Measurements from ENCODE around the gene FBXO33. TPM values are rescaled to one million over a fixed set of nuclear protein-coding genes. Genes with fewer than 3 reads are reported as not detected.

Gene FBXO33
- total RNA-seq, 1 experiment from 2014 or later: 6.6 TPM

DNA sequence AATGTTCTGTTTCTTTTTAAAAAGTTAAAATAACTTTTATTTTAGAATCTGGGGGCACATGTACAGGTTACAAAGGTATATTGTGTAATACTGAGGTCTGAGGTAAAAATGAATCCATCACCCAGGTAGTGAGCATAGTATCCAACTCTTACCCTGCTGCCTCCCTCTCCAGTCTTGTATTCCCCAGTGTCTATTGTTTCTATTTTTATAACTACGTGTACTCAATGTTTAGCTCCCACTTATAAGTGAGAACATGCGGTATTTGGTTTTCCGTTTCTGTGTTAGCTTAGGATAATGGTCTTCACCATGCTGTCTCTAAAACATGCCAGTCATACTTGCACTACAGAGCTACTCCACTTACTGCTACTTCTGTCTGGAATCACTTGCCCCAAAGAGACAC, 8.4 kb downstream of the FBXO33 start:
- DNase-seq (ENCODE audit: low read depth, low spot score): no peak
- POLR2A ChIA-PET: no interaction called here
- CTCF ChIA-PET: no interaction called here
- Histone ChIP-seq H3K27ac (ENCODE audit: low read length) (no peak overlapping the region), H3K4me1 (ENCODE audit: control insufficient read depth, insufficient read depth, low read length) (peaks cover 6% of the 10 kb centered on the region; the same call in 1 of the 2 replicates), H3K9me3 (ENCODE audit: control insufficient read depth, insufficient read depth, low read depth, low read length) (no peaks in the 10 kb centered on the region), H3K4me3 (ENCODE audit: low read depth in 2 of 2, low read length in 2 of 2) (no peak overlapping the region), H3K27me3 (ENCODE audit: control insufficient read depth, insufficient read depth, low read length) (no peaks in the 10 kb centered on the region), H3K36me3 (ENCODE audit: control insufficient read depth, insufficient read depth, low read length) (no peaks in the 10 kb centered on the region)
- intact Hi-C loops (cut with micrococcal nuclease; ENCODE audit: unreplicated experiment): no loop called here
- in situ Hi-C loops (cut with HindIII; ENCODE audit: low pct_unique_long_range_greater_than_20kb, low sequenced_read_pairs): no loop called here
- TF ChIP-seq POLR2AphosphoS5 (IDR thresholded peaks at IDR 0.05; ENCODE audit: low read depth, low read length) (no peak), REST (IDR thresholded peaks at IDR 0.05; ENCODE audit: insufficient read depth in 1 of 2, low read depth in 2 of 2, low read length in 1 of 2) (no peak), SIN3A (IDR thresholded peaks at IDR 0.05; ENCODE audit: borderline replicate concordance, insufficient read depth, low read depth, low read length) (no peak), TCF7L2 (IDR thresholded peaks at IDR 0.05; ENCODE audit: low read depth, low read length) (no peak)
- TF ChIP-seq, protein P1, sequence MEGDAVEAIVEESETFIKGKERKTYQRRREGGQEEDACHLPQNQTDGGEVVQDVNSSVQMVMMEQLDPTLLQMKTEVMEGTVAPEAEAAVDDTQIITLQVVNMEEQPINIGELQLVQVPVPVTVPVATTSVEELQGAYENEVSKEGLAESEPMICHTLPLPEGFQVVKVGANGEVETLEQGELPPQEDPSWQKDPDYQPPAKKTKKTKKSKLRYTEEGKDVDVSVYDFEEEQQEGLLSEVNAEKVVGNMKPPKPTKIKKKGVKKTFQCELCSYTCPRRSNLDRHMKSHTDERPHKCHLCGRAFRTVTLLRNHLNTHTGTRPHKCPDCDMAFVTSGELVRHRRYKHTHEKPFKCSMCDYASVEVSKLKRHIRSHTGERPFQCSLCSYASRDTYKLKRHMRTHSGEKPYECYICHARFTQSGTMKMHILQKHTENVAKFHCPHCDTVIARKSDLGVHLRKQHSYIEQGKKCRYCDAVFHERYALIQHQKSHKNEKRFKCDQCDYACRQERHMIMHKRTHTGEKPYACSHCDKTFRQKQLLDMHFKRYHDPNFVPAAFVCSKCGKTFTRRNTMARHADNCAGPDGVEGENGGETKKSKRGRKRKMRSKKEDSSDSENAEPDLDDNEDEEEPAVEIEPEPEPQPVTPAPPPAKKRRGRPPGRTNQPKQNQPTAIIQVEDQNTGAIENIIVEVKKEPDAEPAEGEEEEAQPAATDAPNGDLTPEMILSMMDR (IDR thresholded peaks at IDR 0.05): no peak
- no peak for ATAC-seq
- no TSS peak for BruUV-seq (replicated peaks)

DNA sequence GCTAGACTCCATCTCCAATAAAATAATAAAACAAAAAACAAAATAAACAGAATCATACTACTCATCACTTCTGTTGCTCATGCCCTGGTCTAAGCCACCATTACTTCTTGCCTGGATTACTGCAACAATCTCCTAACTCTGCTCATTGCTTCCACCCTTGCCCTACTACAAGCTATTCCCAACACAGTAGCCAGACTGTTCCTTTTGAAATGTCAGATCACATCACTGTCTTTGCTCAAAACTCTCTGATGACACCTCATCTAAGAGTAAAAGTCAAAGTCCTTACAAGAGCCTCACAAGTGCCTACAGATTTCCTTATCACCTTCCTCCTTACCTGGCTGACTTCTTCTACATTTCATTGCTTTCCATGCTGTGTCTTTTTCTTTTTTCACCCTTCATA, 10.0 kb downstream of the FBXO33 start:
- ATAC-seq: no peak
- H3K4me3 ChIP-seq (ENCODE audit: low read depth in 2 of 2, low read length in 2 of 2): no peak overlapping the region
- intact Hi-C loops (cut with micrococcal nuclease; ENCODE audit: unreplicated experiment): no loop called here
- BruUV-seq (replicated peaks): no TSS peak
- H3K27me3 ChIP-seq (ENCODE audit: control insufficient read depth, insufficient read depth, low read length): no peaks in the 10 kb centered on the region
- no peaks in the 10 kb centered on the region for H3K9me3 ChIP-seq (ENCODE audit: control insufficient read depth, insufficient read depth, low read depth, low read length)
- POLR2A ChIA-PET: no interaction called here
- DNase-seq (ENCODE audit: low read depth, low spot score): no peak
- peaks cover 6% of the 10 kb centered on the region; the same call in 1 of the 2 replicates for H3K4me1 ChIP-seq (ENCODE audit: control insufficient read depth, insufficient read depth, low read length)
- H3K36me3 ChIP-seq (ENCODE audit: control insufficient read depth, insufficient read depth, low read length): no peaks in the 10 kb centered on the region
- in situ Hi-C loops (cut with HindIII; ENCODE audit: low pct_unique_long_range_greater_than_20kb, low sequenced_read_pairs): no loop called here
- TF ChIP-seq POLR2AphosphoS5 (IDR thresholded peaks at IDR 0.05; ENCODE audit: low read depth, low read length) (no peak), TCF7L2 (IDR thresholded peaks at IDR 0.05; ENCODE audit: low read depth, low read length) (no peak)
- TF ChIP-seq, protein P1 (IDR thresholded peaks at IDR 0.05): no peak
- no peak overlapping the region for H3K27ac ChIP-seq (ENCODE audit: low read length)
- CTCF ChIA-PET: no interaction called here
